Measurements from ENCODE around the gene PCNX1.

GRCh38 chr14:71121001-71121400, 213.7 kb downstream of the PCNX1 start:
- no peak for TF ChIP-seq CTCF (conservative IDR thresholded peaks at IDR 0.05; ENCODE audit: low read depth, low read length)
- no peak for TF ChIP-seq EZH2 (IDR thresholded peaks at IDR 0.05; ENCODE audit: low read length, unreplicated experiment)
